NCI-H2107 treated with DMSO at 0.1 percent for 48 hours (cell line): ENCODE data around the gene TEX47.

Experiments
- DNase-seq: peaks from one replicate; lab custom pipeline; 2025; ENCODE audit not compliant: unreplicated experiment; lab: John Stamatoyannopoulos, UW

The TEX47 gene

GRCh38 chr7:88756802-88757201, 38.7 kb downstream of the TEX47 start:
- no peak for DNase-seq

DNA sequence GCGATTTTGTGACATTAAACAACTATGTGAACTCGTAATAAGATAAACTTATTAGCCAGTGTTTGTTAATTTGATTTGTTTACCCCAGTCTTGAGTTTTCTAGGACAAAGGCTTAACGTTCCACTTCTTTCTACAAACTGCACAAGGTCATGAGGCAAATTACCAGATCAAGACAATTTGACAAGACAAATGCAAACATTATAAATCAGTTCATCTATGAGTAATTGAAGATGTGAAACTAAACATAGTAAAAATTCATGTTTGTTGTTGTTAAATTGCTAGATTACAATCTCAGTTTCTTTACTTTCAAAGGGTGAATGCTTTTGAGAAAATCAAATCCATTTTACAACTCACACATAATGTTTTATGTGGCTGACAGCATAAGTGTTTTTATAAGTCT, 49.4 kb downstream of the TEX47 start:
- no peak for DNase-seq
